Endothelial cell (in vitro differentiated cells): ENCODE results near the gene PXT1. TPM values are rescaled to one million over a fixed set of nuclear protein-coding genes. Genes with fewer than 3 reads are reported as not detected.

Source experiments
- DNase-seq: peaks from one replicate; pipeline ENCODE4 v3.0.0; 2021; ENCODE audit warnings: low spot score
- H3K27ac Mint-ChIP-seq: one replicate; pipeline ENCODE4 v1.8.0; 2021; ENCODE audit warnings: mixed read lengths, inconsistent platforms; ENCODE audit not compliant: unreplicated experiment
- H3K27me3 Mint-ChIP-seq: one replicate; pipeline ENCODE4 v1.8.0; 2021; ENCODE audit warnings: mild to moderate bottlenecking, moderate library complexity, mixed read lengths, inconsistent platforms; ENCODE audit not compliant: unreplicated experiment
- H3K36me3 Mint-ChIP-seq: one replicate; pipeline ENCODE4 v1.8.0; 2021; ENCODE audit warnings: mild to moderate bottlenecking, low read depth, mixed read lengths, inconsistent platforms; ENCODE audit not compliant: unreplicated experiment
- H3K4me1 Mint-ChIP-seq: one replicate; pipeline ENCODE4 v1.8.0; 2021; ENCODE audit warnings: mild to moderate bottlenecking, mixed read lengths, inconsistent platforms; ENCODE audit not compliant: unreplicated experiment
- H3K4me3 Mint-ChIP-seq: one replicate; pipeline ENCODE4 v1.8.0; 2021; ENCODE audit warnings: mild to moderate bottlenecking, mixed read lengths, inconsistent platforms; ENCODE audit not compliant: unreplicated experiment
- H3K9me3 Mint-ChIP-seq: one replicate; pipeline ENCODE4 v1.8.0; 2021; ENCODE audit warnings: mixed read lengths, inconsistent platforms; ENCODE audit not compliant: unreplicated experiment
- long read RNA-seq: library from polyadenylated mRNA; unstranded; transcript quantifications from one replicate; pipeline ENCODE4 v2.0.0, GENCODE V29; 2020; ENCODE audit not compliant: unreplicated experiment
- total RNA-seq: library from RNA; stranded (reverse); fragmentation: NEBNext Ultra II Directional; extraction: Animal tissue kit (Norgen Biotek cat#: 25700); gene quantifications from one replicate; pipeline ENCODE4 v1.2.1, GENCODE V29; 2021; ENCODE audit not compliant: unreplicated experiment
- TF ChIP-seq, protein P1 (sequence below): fragments of 200-600 bp; sonication (generic); IDR thresholded peaks from one replicate; pipeline ENCODE4 v1.5.0; 2021; ENCODE audit warnings: antibody characterized with exemption; ENCODE audit not compliant: unreplicated experiment

PXT1 gene, protein sequence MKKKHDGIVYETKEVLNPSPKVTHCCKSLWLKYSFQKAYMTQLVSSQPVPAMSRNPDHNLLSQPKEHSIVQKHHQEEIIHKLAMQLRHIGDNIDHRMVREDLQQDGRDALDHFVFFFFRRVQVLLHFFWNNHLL
- total RNA-seq = not detected
- long read RNA-seq = 0 reads

DNA sequence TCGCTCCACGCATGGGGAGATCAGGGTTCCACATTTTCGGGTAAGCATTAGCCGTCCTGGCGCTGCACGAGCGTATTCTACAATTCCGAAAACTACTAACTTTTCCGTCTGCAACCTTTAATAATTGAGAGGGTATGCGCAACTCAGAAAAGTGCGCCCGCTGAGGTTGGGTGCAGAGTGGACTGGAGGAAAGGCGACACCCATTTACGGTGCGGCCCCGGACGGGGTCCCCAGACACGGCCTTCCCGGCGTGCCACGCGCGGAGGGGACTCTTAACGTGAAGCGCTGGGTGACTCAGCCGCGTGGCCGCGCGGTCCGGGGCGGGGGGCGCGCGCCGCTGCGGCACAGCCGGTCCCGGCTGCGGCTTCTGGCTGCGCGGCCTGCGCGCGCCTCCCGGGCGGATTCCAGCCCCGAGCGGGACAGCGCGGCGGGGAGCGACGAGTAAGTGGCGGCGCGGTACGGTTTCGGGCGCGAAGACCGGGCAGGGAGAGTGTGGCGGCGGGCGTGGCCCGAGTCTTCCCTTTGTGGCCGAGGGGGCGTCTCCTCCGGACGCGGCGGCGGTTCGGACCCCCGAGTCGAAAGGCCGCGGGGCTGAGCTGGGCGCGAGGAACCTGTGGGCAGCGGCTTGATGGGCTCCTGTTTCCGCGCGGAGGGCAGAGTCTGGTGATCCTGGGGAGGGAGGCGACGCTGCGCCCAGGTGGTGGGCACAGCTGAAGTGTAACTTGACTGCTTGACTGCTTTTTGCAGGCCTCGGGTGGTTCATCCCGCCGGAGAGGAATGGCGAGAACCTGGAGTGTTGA is at the start of gene PXT1, which contains the start of gene KCTD20:
Gene PXT1 (minus strand): TSS at position 184 of the 800 bp plus-strand sequence. CDS start 16,772 bp downstream, outside the sequence.
Gene KCTD20 (plus strand): TSS at position 330 of the 800 bp plus-strand sequence. CDS start 27,098 bp downstream, outside the sequence.
- Mint-ChIP-seq H3K4me1 (peaks cover 29% of the 10 kb centered on the region), H3K27ac (peak within 1 kb of the TSS; percentile 95), H3K36me3 (no peaks in the 10 kb centered on the region), H3K4me3 (peak within 1 kb of the TSS; percentile 98), H3K27me3 (peaks cover 4% of the 10 kb centered on the region), H3K9me3 (no peaks in the 10 kb centered on the region)
- peak; percentile 77 for DNase-seq
- TF ChIP-seq, protein P1, sequence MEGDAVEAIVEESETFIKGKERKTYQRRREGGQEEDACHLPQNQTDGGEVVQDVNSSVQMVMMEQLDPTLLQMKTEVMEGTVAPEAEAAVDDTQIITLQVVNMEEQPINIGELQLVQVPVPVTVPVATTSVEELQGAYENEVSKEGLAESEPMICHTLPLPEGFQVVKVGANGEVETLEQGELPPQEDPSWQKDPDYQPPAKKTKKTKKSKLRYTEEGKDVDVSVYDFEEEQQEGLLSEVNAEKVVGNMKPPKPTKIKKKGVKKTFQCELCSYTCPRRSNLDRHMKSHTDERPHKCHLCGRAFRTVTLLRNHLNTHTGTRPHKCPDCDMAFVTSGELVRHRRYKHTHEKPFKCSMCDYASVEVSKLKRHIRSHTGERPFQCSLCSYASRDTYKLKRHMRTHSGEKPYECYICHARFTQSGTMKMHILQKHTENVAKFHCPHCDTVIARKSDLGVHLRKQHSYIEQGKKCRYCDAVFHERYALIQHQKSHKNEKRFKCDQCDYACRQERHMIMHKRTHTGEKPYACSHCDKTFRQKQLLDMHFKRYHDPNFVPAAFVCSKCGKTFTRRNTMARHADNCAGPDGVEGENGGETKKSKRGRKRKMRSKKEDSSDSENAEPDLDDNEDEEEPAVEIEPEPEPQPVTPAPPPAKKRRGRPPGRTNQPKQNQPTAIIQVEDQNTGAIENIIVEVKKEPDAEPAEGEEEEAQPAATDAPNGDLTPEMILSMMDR = no peak

DNA sequence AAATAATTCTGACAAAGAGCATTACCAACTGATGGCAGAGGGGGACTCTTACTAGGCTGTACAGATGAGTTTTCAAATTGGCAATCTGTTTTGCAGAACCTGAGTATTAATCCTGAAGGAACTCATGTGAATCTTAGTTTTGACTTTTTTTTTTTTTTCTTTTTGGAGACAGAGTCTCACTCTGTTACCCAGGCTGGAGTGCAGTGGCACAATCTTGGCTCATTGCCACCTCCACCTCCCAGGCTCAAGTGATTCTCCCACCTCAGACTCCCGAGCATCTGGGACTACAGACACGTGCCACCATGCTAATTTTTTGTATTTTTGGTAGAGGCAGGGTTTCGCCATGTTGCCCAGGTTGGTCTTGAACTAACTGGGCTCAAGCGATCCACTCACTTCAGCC is 49.4 kb upstream of the PXT1 start:
- H3K27ac Mint-ChIP-seq = no peak overlapping the region
- no peaks in the 10 kb centered on the region for H3K9me3 Mint-ChIP-seq
- peaks cover 46% of the 10 kb centered on the region for H3K36me3 Mint-ChIP-seq
- H3K4me3 Mint-ChIP-seq = no peak overlapping the region
- TF ChIP-seq, protein P1 = no peak
- peaks cover 3% of the 10 kb centered on the region for H3K27me3 Mint-ChIP-seq
- DNase-seq = no peak
- H3K4me1 Mint-ChIP-seq = peaks cover 6% of the 10 kb centered on the region

DNA sequence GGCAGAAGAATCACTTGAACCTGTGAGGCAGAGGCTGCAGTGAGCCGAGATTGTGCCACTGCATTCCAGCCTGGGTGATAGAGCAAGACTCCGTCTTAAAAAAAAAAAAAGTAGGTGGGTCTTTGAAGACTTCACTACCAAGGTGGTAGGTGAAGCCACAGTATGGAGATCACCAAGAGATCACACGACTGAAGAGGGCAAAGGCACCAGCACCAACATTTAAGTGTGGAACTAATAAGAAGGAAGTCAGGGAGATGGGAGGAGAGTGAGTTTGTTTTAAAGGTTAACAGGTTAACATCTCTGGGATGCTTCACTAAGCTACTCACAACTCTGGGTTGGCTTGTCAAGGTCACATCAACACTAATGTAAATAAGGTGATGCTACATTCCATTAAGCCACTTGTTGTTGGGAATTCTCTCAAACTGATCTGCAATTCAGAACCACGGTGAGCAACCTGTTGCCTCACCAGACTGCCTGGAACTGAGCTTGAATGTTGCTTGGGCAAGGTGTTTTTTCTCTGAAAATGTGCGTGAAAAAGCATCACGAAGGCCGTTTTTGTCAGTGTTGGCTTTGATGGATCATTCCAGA is 48.8 kb upstream of the PXT1 start:
- Mint-ChIP-seq H3K27ac (no peak overlapping the region), H3K27me3 (peaks cover 3% of the 10 kb centered on the region), H3K4me1 (peaks cover 8% of the 10 kb centered on the region), H3K4me3 (no peak overlapping the region), H3K9me3 (no peaks in the 10 kb centered on the region), H3K36me3 (peaks cover 43% of the 10 kb centered on the region)
- no peak for DNase-seq
- TF ChIP-seq, protein P1 = no peak

DNA sequence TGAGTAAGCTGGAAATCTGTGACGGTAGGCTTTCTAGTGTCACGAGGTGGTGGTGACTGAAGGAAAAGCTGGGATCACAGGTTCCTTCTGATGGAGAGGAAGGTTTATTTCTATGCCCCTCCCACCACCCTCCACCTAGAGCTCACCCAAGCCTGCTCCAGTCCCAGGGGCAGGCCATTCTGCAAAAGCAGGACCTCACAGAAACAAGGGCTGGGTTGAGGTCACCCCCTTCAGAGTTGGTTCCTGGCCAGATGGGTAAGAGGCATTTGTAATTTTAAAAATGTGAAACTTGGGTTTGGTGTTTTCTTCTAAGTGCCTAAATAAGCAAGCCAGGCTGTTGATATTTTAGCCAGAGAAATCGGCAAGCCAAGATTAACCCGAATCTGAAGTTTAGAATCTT is 46.8 kb upstream of the PXT1 start:
- Mint-ChIP-seq H3K9me3 (no peaks in the 10 kb centered on the region), H3K4me1 (peaks cover 7% of the 10 kb centered on the region), H3K36me3 (peaks cover 29% of the 10 kb centered on the region), H3K27ac (no peak overlapping the region), H3K27me3 (peaks cover 3% of the 10 kb centered on the region), H3K4me3 (no peak overlapping the region)
- no peak for DNase-seq
- TF ChIP-seq, protein P1 = no peak
